Measurements from ENCODE around the gene SORBS2. TPM values are rescaled to one million over a fixed set of nuclear protein-coding genes. Genes with fewer than 3 reads are reported as not detected.

Gene SORBS2
- polyA plus RNA-seq, 3 donors, result 15.0 to 78.5 (median 18.7) TPM

GRCh38 chr4:185541251-185541727, 270.7 kb downstream of the SORBS2 start:
- 36 to 61% (median 37%) methylated on average over 10 of the region's 10 CpGs for WGBS, 3 donors
- no peak overlapping the region for H3K27ac ChIP-seq (ENCODE audit: low read depth, low read length)

DNA sequence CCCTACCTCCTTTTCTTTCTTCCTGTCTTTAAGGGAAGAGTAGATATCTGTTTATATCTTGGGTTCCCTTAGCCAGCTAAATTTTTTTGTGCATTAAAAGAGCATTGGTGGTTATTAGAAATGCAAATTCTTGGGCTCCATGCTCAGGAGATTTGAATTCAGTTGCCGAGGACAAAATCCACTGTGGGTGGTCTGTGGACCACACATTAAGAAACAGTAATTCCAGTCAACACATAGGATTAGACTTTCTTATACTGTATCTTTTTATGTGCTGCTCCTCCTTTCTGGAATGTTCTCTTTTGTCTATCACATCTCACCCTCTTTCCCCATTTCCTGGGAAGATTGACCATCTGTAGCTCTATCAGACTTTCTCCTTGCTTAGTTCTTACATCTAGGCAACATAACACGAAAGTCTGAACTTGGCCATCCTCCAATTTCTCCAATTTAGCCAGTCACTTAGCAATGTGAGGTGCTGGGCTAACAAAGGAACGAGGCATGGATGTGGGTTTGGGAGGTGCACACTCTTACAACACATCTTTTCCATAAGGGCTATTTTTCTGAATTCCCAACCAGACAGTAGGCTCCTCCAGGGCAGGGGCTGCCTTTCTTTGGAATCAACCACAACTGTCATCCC, 271.4 kb downstream of the SORBS2 start:
- H3K27ac ChIP-seq (ENCODE audit: low read depth, low read length), result no peak overlapping the region
- 69 to 74% (median 69%) methylated on average over 3 of the region's 3 CpGs for WGBS, 3 donors

GRCh38 chr4:185540040-185540439, 272.0 kb downstream of the SORBS2 start:
- 75 to 86% (median 78%) methylated on average over 8 of the region's 8 CpGs for WGBS, 3 donors

GRCh38 chr4:185538806-185539205, 273.2 kb downstream of the SORBS2 start:
- H3K27ac ChIP-seq (ENCODE audit: low read depth, low read length), result no peak overlapping the region
- 33 to 62% (median 55%) methylated on average over 1 of the region's 1 CpG for WGBS, 3 donors

More at GRCh38 chr4:185540040-185540439, 272.0 kb downstream of the SORBS2 start:
- no peak overlapping the region for H3K27ac ChIP-seq (ENCODE audit: low read depth, low read length)

- WGBS, 3 donors, result 13 to 18% (median 15%) methylated on average over 4 of the region's 4 CpGs
- no peak overlapping the region for H3K27ac ChIP-seq (ENCODE audit: low read depth, low read length)
Measured at GRCh38 chr4:185536411-185536709, 275.6 kb downstream of the SORBS2 start.

DNA sequence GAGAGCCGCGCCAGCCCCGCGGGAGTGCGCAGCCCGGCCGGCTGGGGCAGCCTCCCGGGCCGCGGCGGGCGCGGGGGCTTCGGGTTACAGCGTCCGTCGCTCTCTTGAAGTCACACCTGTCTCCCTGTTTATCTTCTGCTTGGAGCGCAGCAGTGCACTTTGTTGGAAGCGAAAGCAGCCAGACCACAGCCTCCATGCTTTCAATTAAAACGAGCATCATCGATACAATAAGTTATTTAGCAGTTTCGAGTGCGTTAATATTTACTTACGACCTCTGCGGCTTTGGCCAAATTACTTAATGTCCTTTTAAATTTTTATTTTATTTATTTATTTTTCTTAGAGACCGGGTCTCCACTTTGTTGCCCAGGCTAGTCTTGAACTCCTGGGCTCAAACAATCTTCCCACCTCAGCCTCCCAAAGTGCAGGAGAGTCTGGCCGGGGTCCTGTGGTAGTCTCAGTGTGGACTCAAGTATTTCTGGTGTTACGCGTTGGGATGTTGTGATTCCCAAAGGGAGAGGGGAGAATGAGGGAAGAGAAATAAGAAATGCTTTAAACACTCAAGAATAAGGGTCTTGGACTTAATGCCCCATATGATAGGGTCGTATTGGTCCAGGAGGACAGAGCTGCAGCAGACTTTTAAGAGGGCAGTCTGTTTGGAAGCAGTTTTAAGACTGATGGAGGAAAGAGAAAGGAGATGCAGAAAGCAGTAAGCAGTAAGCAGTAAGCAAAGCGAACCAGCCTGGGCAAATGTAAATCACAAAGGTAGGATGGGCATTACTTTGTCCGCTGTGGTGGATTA, 276.2 kb downstream of the SORBS2 start:
- 7 to 10% (median 8%) methylated on average over 32 of the region's 32 CpGs for WGBS, 3 donors
- no peak overlapping the region for H3K27ac ChIP-seq (ENCODE audit: low read depth, low read length)
